Measurements from ENCODE around the gene DLGAP4. TPM values are rescaled to one million over a fixed set of nuclear protein-coding genes. Genes with fewer than 3 reads are reported as not detected.

The DLGAP4 gene
- total and polyA plus RNA-seq, 10 of the 15 experiments (the other 5 are each of a cell fraction or from before 2014, with no cell fraction given) = 0.42 to 43.3 (median 19.0) TPM

GRCh38 chr20:36391955-36392354, 85.8 kb downstream of the DLGAP4 start:
- DNase-seq (ENCODE audit: low read depth, low spot score) = no peak
- no peaks in the 10 kb centered on the region for H4K20me1 ChIP-seq (ENCODE audit: control insufficient read depth, insufficient read depth)
- intact Hi-C loops (cut with micrococcal nuclease; ENCODE audit: unreplicated experiment) = no loop called here
- no peak overlapping the region for H2AFZ ChIP-seq (ENCODE audit: control insufficient read depth, low read depth, low read length)
- POLR2A ChIA-PET = no interaction called here
- no peak for FAIRE-seq
- BruUV-seq (replicated peaks) = no TSS peak
- no peaks in the 10 kb centered on the region for H3K9me3 ChIP-seq (replicated peaks; ENCODE audit: control insufficient read depth, insufficient read depth, low read length)
- 18% methylated on average over 5 of the region's 5 CpGs for WGBS (ENCODE audit: insufficient coverage, insufficient replicate concordance, low lambda C conversion rate, missing lambda C conversion rate)
- H3K79me2 ChIP-seq (ENCODE audit: control insufficient read depth, insufficient read depth, low read length) = no peaks in the 10 kb centered on the region
- H3K4me3 ChIP-seq = no peak overlapping the region
- H3K36me3 ChIP-seq (ENCODE audit: control insufficient read depth in 2 of 2, insufficient read depth in 2 of 2, low read length in 1 of 2) = no peaks in the 10 kb centered on the region
- CTCF ChIA-PET = no interaction called here
- RAD21 ChIA-PET (ENCODE audit: unreplicated experiment) = no interaction called here
- H3K9ac ChIP-seq (ENCODE audit: control insufficient read depth, insufficient read depth, low read length) = no peak overlapping the region
- no peaks in the 10 kb centered on the region for H3K4me1 ChIP-seq (ENCODE audit: control insufficient read depth, insufficient read depth, low read length)
- H3K4me2 ChIP-seq (ENCODE audit: control insufficient read depth, insufficient read depth) = no peak overlapping the region
- H3K27ac ChIP-seq (ENCODE audit: control insufficient read depth, insufficient read depth) = no peak overlapping the region
- TF ChIP-seq HDAC2 (IDR thresholded peaks at IDR 0.05) (no peak), JUND (IDR thresholded peaks at IDR 0.05; ENCODE audit: low read depth, low read length) (no peak)
- in situ Hi-C loops (cut with MboI) = no loop called here
- no peaks in the 10 kb centered on the region; a peak in 1 of 4 replicates for H3K27me3 ChIP-seq (replicated peaks in 1 of 2; ENCODE audit: control insufficient read depth in 2 of 2, insufficient read depth in 2 of 2, low read length in 1 of 2)
- ATAC-seq = no peak
- SMC1A ChIA-PET (ENCODE audit: uncharacterized antibody, unreplicated experiment) = no interaction called here

- H3K4me1 ChIP-seq (ENCODE audit: control insufficient read depth, insufficient read depth, low read length) = no peaks in the 10 kb centered on the region
- H3K27ac ChIP-seq (ENCODE audit: control insufficient read depth, insufficient read depth) = no peak overlapping the region
- FAIRE-seq (no peak), DNase-seq (ENCODE audit: low read depth, low spot score) (no peak), ATAC-seq (no peak)
- no peaks in the 10 kb centered on the region for H3K79me2 ChIP-seq (ENCODE audit: control insufficient read depth, insufficient read depth, low read length)
- H3K9ac ChIP-seq (ENCODE audit: control insufficient read depth, insufficient read depth, low read length) = no peak overlapping the region
- no peak overlapping the region for H3K4me2 ChIP-seq (ENCODE audit: control insufficient read depth, insufficient read depth)
- POLR2A ChIA-PET = no interaction called here
- H3K4me3 ChIP-seq = no peak overlapping the region
- in situ Hi-C loops (cut with MboI) = no loop called here
- intact Hi-C loops (cut with micrococcal nuclease; ENCODE audit: unreplicated experiment) = no loop called here
- H2AFZ ChIP-seq (ENCODE audit: control insufficient read depth, low read depth, low read length) = no peak overlapping the region
- WGBS (ENCODE audit: insufficient coverage, insufficient replicate concordance, low lambda C conversion rate, missing lambda C conversion rate) = 9% methylated on average over 2 of the region's 3 CpGs
- H4K20me1 ChIP-seq (ENCODE audit: control insufficient read depth, insufficient read depth) = no peaks in the 10 kb centered on the region
- no peaks in the 10 kb centered on the region; a peak in 1 of 4 replicates for H3K27me3 ChIP-seq (replicated peaks in 1 of 2; ENCODE audit: control insufficient read depth in 2 of 2, insufficient read depth in 2 of 2, low read length in 1 of 2)
- H3K36me3 ChIP-seq (ENCODE audit: control insufficient read depth in 2 of 2, insufficient read depth in 2 of 2, low read length in 1 of 2) = no peaks in the 10 kb centered on the region
- SMC1A ChIA-PET (ENCODE audit: uncharacterized antibody, unreplicated experiment) = no interaction called here
- no TSS peak for BruUV-seq (replicated peaks)
- RAD21 ChIA-PET (ENCODE audit: unreplicated experiment) = no interaction called here
- CTCF ChIA-PET = no interaction called here
- H3K9me3 ChIP-seq (replicated peaks; ENCODE audit: control insufficient read depth, insufficient read depth, low read length) = no peaks in the 10 kb centered on the region
- TF ChIP-seq SIX5 (IDR thresholded peaks at IDR 0.05; ENCODE audit: low read depth, low read length, severe bottlenecking) = no peak
- no peak for TF ChIP-seq CHD1 (IDR thresholded peaks at IDR 0.05; ENCODE audit: low read depth, low read length)
- no peak for TF ChIP-seq IRF5 (IDR thresholded peaks at IDR 0.05; ENCODE audit: borderline replicate concordance)
- TF ChIP-seq EGR1 (IDR thresholded peaks at IDR 0.05; ENCODE audit: borderline replicate concordance in 1 of 2, low read depth in 2 of 2, low read length in 2 of 2) = no peak
- TF ChIP-seq NBN (IDR thresholded peaks at IDR 0.05) = no peak
- no peak for TF ChIP-seq E2F8 (IDR thresholded peaks at IDR 0.05; ENCODE audit: low read depth, partially characterized antibody)
- no peak for TF ChIP-seq DPF2 (IDR thresholded peaks at IDR 0.05)
- no peak for TF ChIP-seq STAT1 (conservative IDR thresholded peaks at IDR 0.05)
- TF ChIP-seq PRDM15 (CRISPR knock-in tag; IDR thresholded peaks at IDR 0.05) = no peak
These were observed 86.8 kb downstream of the DLGAP4 start for GRCh38 chr20:36392989-36393388.

All from GM12878 (cell line).